ENCODE results near the gene RBM47.

DNA sequence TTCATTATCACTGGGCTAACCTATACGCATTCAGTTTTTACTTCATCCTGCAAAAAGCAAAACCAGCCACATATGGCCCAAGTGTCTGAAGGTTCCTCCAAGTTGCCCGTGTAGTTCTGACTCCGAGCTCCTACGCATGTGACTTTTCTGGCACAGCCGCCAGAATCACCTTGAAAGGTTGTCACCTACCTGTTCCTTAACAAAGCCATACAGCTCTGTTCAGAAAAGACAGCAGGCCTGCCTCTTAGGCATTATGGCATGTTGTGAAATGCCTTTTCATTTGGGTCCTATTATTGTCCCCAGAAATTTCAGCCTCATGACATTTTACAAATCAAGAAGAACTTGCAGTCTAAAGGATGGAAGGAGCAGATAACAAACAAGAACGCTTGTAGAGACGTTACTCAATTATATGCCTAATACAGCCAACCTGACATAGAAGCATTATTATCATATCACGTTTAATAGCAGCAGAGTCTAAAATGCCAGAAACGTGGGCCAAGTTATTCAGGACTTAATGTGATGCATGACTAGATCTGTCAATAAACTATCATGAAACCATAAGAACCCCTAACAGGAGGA lies 118.5 kb downstream of the RBM47 start:
- TF ChIP-seq, protein P1, sequence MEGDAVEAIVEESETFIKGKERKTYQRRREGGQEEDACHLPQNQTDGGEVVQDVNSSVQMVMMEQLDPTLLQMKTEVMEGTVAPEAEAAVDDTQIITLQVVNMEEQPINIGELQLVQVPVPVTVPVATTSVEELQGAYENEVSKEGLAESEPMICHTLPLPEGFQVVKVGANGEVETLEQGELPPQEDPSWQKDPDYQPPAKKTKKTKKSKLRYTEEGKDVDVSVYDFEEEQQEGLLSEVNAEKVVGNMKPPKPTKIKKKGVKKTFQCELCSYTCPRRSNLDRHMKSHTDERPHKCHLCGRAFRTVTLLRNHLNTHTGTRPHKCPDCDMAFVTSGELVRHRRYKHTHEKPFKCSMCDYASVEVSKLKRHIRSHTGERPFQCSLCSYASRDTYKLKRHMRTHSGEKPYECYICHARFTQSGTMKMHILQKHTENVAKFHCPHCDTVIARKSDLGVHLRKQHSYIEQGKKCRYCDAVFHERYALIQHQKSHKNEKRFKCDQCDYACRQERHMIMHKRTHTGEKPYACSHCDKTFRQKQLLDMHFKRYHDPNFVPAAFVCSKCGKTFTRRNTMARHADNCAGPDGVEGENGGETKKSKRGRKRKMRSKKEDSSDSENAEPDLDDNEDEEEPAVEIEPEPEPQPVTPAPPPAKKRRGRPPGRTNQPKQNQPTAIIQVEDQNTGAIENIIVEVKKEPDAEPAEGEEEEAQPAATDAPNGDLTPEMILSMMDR (IDR thresholded peaks at IDR 0.05), result no peak
- peak in 1 of 2 donors; percentile 62 for TF ChIP-seq POLR2A (IDR thresholded peaks at IDR 0.05)

Data from thyroid gland (tissue), 4 donors.